Measurements from ENCODE around the gene SLX4IP.

- TF ChIP-seq POLR2A (IDR thresholded peaks at IDR 0.05; ENCODE audit: low read length) (no peak), MYC (IDR thresholded peaks at IDR 0.05; ENCODE audit: borderline replicate concordance, low read length) (no peak), RAD21 (conservative IDR thresholded peaks at IDR 0.05 in 1 of 2, IDR thresholded peaks at IDR 0.05 in 1 of 2) (no peak), ELK1 (IDR thresholded peaks at IDR 0.05; ENCODE audit: low read depth, low read length) (no peak), EP300 (IDR thresholded peaks at IDR 0.05) (no peak), SMC3 (IDR thresholded peaks at IDR 0.05) (no peak), MAZ (IDR thresholded peaks at IDR 0.05; ENCODE audit: borderline replicate concordance, low read depth, low read length) (no peak), REST (IDR thresholded peaks at IDR 0.05) (no peak), KDM5A (IDR thresholded peaks at IDR 0.05) (no peak)
- TF ChIP-seq, protein P1, sequence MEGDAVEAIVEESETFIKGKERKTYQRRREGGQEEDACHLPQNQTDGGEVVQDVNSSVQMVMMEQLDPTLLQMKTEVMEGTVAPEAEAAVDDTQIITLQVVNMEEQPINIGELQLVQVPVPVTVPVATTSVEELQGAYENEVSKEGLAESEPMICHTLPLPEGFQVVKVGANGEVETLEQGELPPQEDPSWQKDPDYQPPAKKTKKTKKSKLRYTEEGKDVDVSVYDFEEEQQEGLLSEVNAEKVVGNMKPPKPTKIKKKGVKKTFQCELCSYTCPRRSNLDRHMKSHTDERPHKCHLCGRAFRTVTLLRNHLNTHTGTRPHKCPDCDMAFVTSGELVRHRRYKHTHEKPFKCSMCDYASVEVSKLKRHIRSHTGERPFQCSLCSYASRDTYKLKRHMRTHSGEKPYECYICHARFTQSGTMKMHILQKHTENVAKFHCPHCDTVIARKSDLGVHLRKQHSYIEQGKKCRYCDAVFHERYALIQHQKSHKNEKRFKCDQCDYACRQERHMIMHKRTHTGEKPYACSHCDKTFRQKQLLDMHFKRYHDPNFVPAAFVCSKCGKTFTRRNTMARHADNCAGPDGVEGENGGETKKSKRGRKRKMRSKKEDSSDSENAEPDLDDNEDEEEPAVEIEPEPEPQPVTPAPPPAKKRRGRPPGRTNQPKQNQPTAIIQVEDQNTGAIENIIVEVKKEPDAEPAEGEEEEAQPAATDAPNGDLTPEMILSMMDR (IDR thresholded peaks at IDR 0.05), result no peak
- TF ChIP-seq, protein P2, sequence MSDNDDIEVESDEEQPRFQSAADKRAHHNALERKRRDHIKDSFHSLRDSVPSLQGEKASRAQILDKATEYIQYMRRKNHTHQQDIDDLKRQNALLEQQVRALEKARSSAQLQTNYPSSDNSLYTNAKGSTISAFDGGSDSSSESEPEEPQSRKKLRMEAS (IDR thresholded peaks at IDR 0.05), result no peak
These were observed 131.1 kb downstream of the SLX4IP start for GRCh38 chr20:10565922-10566897.
